GM12873 (cell line): ENCODE measurements around the gene ABLIM1.
A peak's percentile ranks its signal among the peaks of the same experiment; 100 is the strongest.

Source experiments
- TF ChIP-seq, protein P1 (sequence below): IDR thresholded peaks from 2 replicates; pipeline ENCODE4 v1.5.1; 2012; ENCODE audit warnings: low read depth, mild to moderate bottlenecking, moderate library complexity, low read length, control low read depth; ENCODE audit not compliant: insufficient read depth; ENCODE audit errors: missing control alignments

The ABLIM1 gene

DNA sequence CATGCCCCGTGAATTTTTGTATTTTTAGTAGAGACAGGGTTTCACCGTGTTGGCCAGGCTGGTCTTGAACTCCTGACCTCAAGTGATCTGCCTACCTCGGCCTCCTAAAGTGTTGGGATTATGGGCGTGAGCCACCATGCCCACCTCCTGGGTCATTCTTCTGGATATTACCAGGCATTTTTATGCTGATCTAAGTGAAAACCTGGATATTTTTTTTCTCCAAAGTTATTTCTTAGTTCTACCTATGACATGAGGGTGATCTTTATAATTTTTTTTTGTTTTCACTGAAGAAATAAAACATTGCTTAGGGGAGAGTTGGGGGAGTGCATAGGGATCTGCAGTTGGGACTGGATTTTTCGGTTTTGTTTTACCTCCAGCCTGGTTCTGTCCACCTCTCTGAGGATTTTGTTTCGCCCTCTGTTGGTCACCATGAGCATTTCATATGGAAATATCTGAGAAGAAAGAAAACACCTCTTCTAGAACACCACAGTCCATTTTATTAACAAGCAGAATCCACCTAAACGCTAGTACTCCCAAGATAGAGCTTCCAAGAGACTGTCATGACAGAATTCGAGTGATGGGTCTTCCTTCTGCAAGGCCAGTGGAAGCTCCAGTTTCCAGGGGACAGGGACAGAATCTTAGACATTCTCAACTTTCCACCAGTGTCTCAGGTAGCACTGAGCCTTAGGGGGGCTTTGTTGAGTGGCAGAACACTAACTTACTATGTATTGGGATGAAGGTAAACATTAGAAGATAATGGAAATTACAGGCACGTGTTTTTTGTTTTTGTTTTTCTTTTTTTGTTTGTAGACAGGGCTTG is 220.4 kb downstream of the ABLIM1 start:
- TF ChIP-seq, protein P1, sequence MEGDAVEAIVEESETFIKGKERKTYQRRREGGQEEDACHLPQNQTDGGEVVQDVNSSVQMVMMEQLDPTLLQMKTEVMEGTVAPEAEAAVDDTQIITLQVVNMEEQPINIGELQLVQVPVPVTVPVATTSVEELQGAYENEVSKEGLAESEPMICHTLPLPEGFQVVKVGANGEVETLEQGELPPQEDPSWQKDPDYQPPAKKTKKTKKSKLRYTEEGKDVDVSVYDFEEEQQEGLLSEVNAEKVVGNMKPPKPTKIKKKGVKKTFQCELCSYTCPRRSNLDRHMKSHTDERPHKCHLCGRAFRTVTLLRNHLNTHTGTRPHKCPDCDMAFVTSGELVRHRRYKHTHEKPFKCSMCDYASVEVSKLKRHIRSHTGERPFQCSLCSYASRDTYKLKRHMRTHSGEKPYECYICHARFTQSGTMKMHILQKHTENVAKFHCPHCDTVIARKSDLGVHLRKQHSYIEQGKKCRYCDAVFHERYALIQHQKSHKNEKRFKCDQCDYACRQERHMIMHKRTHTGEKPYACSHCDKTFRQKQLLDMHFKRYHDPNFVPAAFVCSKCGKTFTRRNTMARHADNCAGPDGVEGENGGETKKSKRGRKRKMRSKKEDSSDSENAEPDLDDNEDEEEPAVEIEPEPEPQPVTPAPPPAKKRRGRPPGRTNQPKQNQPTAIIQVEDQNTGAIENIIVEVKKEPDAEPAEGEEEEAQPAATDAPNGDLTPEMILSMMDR = peak; percentile 48

DNA sequence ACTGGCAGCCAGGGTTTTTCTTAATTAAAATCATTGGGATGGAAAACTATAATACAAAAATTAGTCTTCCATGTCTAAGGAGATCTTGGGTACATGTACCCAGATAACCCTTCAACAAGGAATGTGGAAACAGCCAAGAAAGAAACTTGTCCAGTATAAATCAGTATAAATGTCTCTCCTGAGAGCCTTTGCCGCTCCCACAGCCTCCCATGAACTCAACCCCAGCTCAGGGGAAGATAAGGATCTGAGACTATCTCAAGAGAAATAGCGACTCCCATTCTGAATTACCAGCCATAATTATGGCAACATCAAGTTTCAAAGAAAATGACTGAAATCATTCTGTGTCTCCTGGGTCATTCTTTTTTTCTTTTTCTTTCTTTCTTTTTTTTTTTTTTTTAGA is 221.1 kb downstream of the ABLIM1 start:
- TF ChIP-seq, protein P1 = no peak

DNA sequence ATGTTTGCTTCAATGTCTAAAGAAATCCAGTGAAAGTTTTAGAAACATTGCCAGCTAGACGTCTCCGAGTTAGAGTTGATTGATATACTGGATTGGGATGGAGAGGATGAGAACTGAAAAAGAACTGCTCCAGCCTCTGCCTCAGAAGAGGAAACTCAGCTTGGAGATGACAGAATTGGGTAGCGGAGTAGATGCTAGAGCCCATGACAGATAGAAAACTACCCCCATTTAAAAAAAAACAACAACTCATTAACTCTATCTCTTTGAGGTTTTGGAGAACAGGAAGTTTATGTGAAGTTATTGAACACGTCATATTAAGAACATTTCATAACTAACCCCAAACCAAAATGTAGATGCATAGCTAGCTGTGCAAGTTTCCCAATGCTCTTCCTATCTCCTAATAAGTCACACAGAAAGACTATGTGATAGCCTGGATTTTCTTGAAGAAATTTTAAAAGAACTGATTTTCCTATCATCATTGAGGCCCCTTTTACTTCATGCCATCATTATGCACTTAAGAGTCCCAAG is 225.4 kb downstream of the ABLIM1 start:
- TF ChIP-seq, protein P1 = no peak

DNA sequence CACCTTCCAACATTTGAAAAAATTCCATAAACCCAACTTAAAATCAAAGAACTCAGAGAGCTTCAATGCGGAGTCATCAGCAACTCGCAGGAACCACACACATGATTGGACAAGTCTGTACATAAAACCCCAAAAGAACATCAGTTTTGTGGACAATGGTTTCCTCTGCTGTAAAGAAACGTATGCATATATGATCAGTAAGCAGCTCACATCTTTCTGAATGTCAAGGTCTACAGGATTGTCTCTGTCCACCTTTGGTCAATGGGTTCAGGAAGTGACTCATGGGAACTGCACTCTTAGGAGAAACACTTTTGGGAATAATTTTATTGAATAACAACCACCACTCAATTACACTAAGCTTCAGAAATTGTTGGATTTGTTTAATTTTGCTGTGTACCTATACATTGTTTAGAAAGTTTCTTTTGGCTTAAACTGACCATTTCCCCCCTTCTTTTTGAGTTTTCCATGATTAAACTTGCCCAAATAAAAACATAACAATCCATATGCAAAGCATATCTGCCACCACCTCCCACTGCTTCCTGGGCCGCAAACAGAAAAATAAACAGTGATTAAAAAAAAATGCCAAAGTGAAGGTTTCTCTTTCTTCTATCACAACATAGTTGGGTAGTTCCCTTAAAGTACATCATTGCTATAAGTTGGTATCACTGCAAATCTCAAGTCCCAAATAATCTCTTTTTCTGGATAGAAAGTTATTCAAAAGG is 226.5 kb downstream of the ABLIM1 start:
- TF ChIP-seq, protein P1 = no peak

DNA sequence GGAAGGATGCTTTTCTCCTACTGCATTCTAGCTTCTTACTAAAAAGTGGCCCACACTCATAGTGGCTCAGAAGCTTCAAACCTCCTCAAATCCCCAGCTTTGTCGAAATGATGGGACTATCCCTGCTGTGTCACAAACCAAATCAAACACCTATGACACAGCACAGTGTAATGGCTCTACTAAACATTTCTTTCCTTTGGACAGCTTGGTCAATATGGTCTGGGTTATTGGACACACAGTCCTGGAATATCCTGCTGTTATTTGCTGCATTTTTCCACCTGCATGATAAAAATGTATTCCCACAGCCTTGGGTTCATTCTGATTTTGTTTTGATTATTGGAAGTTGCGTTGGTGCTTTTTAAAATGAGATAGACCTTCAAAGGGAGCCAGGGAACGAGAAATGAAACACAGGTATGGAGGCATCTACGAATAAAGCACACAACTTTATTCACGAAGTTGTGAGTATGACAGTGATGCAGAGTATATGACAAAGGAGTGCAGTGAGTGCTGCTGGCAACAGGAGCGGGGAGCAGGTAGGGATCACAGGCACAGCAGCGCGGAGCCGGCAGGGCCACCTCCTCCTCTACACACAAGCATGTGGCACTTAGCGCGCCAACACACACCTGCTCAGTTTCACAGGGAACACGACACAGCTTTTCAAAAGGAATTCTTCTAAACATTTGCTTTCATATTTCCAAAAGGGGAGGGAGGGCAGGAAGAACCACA is 227.2 kb downstream of the ABLIM1 start:
- TF ChIP-seq, protein P1 = no peak

DNA sequence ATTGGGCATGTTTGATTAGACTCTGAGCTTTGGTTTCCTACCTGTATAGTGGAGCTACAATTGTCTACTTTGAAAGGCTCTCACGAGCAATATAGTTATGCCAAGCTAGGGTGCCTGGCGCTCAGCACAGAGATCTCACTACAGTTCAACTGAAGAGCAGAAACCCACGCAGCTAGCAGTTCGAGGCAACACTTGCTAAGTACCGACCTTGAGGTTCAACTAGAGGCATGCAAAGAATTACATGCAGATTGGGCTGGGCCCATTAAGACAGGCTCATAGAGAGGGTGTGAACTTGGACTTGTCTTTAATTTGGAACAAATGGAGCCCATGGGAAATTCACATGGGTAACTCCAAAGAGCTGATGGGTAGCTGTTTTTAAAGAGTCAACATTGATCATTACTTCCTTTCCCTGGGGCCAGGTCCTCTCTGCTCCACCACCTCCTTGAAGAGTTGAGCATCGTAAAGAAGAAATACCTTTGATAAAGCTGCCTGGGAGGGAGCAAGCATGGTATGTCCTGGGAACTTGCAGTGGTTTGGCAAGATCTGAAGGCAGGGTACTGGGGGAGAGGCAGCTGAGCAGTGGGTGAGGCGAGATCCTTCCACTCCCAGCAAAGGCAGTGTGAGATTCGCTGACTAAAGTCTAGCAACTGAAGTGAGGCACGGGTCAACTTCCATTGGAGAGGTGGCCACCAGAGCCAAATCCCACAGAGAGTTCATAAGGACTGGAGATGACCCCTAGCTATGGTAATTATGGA is 228.3 kb downstream of the ABLIM1 start:
- TF ChIP-seq, protein P1 = no peak
